GDM1 (cell line): Measurements from ENCODE around the gene SUGP1.

Experiments
- DNase-seq: peaks from one replicate; lab custom pipeline; 2025; lab: John Stamatoyannopoulos, UW

The SUGP1 gene

GRCh38 chr19:19297759-19298158, 22.6 kb downstream of the SUGP1 start:
- no peak for DNase-seq

- DNase-seq, result no peak
These were observed 23.2 kb downstream of the SUGP1 start for GRCh38 chr19:19296953-19297689.

GRCh38 chr19:19294914-19295313, 25.4 kb downstream of the SUGP1 start:
- no peak for DNase-seq

GRCh38 chr19:19292607-19293006, 27.7 kb downstream of the SUGP1 start:
- no peak for DNase-seq

GRCh38 chr19:19285686-19286085, 34.6 kb downstream of the SUGP1 start:
- no peak for DNase-seq

- DNase-seq, result no peak
These were observed 39.7 kb downstream of the SUGP1 start for GRCh38 chr19:19280561-19280960.

- DNase-seq, result no peak
These were observed 40.5 kb downstream of the SUGP1 start for GRCh38 chr19:19279853-19280252.

- no peak for DNase-seq
These were observed 41.2 kb downstream of the SUGP1 start for GRCh38 chr19:19279062-19279612.

- DNase-seq, result no peak
These were observed 42.0 kb downstream of the SUGP1 start for GRCh38 chr19:19278315-19278714.

- no peak for DNase-seq
These were observed 43.5 kb downstream of the SUGP1 start for GRCh38 chr19:19276851-19277250.

- DNase-seq, result no peak
These were observed 43.9 kb downstream of the SUGP1 start for GRCh38 chr19:19276386-19276785.

- no peak for DNase-seq
These were observed 45.4 kb downstream of the SUGP1 start for GRCh38 chr19:19274716-19275565.

- DNase-seq, result no peak
These were observed 46.2 kb downstream of the SUGP1 start for GRCh38 chr19:19274146-19274545.

GRCh38 chr19:19271828-19272599, 48.3 kb downstream of the SUGP1 start:
- DNase-seq, result no peak

GRCh38 chr19:19270749-19271571, 49.3 kb downstream of the SUGP1 start:
- no peak for DNase-seq

- DNase-seq, result no peak
These were observed 50.2 kb downstream of the SUGP1 start for GRCh38 chr19:19269952-19270694.

GRCh38 chr19:19268453-19269385, 51.6 kb downstream of the SUGP1 start:
- no peak for DNase-seq

GRCh38 chr19:19267305-19267704, 53.0 kb downstream of the SUGP1 start:
- no peak for DNase-seq

- no peak for DNase-seq
These were observed 56.3 kb downstream of the SUGP1 start for GRCh38 chr19:19263886-19264487.
